ENCODE data around the gene DRAM2.
"Not testable (repeated sequence)": the region's sequence is repeated elsewhere in the genome, so short reads cannot be mapped to it uniquely, and the experiment has no call there.

DRAM2 gene

DNA sequence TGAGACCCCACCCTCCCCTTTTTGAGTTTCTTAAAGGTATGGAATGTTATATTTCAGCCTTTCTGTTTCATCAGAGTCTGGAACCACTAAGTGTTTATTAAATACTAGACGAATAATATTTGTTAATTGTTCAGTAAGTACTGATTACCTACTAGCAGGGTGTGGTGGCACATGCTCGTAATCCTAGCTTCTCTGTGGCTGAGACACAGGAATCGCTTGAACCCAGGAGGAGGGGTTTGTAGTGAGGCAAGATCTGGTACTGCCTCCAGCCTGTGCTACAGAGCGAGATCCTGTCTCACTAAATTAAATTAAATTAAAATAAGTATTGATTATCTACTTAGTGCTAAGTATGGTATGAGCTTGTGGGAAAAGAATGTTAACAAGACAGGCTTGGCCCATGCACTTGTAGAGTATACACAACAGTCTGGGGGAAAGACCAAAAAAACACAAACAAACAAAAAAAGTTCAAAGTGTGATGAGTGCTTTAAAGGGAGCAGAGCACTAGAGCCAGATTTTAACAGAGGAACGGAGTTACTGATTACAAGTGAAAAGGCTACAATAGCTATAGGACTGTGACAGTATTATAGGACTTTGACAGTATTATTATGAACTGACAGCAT is 2.6 kb upstream of the DRAM2 start:
- DNase-seq (ENCODE audit: low spot score), result no peak

DNA sequence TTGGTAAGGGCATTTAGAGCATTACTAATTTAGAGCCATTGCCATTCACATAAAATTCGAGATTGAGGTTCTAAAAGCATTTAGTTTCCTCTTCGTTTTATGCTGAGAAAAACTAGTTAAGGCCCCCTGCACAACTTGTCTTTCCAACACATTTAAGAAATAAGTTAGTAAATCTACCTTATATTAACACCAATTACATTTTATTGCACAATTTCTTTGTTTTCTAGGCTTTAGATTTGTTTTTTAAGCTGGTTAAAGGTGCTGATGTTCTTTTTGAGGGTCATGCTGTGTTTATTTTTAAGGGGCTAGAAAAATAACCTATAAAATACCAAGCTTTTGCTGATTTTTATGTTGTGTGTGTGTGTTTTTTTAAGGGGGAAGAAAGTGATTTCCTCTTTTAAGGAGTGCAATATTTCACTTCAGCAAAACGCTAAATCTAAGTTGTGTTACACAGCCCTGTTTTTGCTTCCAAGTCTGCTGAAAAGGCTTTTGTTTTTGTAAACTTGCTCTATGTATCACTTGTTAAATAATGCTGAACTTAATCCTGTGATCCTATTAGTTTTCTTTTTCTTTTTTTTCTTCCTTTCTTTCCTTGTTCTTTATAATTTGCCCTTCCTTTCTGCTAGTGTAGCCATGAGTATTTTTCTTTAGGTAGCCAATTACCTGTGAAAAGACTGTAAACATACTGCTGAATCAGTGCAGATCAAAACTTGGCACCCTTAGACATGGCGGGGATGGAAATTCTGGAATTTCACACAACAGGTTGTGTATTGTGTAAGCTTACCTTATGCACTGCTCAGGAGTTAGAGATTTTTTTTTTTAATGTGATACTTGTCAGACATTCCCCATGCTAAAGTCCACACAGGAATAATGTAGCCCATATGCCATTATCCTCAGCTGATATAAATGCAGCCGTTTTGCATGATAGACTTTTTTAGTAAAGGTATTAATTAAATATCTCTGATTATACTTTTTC is 1.6 kb upstream of the DRAM2 start:
- DNase-seq (ENCODE audit: low spot score), result no peak

DNA sequence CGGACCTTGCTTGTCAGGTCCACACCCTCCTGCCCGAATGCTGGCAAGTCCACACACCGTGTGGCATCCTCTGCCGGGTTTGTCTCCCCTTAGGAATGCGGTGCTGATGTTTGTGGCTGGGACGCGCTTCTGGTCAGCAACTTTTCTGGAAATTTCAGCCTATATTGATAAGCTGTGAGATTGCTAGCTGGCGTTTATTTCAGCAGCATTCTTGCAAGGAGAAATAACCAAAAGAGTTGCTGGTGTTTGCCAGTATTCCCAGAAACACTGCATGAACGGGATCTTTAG is 731 bp upstream of the DRAM2 start:
- no peak for DNase-seq (ENCODE audit: low spot score)

- DNase-seq (ENCODE audit: low spot score), result peak; percentile 18
These were observed 453 bp downstream of the DRAM2 start for GRCh38 chr1:111139324-111139955.

DNA sequence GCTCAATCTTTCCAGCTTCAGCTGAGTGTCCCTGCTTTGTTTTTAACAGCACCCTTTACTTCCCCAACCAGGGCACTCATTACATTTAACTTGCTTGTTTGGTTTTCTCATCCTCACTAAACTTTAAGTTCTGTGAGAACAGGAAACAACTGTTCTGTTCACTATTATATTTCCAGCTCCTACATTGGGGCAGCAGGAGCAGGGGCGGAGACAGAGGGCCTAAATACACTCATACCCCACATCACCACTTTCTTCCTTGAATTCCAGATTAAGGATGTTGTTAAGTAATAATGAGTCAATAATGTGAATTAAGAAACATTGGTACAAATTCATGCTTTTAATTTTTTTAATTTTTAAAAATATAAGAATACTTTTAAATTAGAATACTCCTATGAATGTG is 6.0 kb downstream of the DRAM2 start:
- no peak for DNase-seq (ENCODE audit: low spot score)

- no peak for DNase-seq (ENCODE audit: low spot score)
These were observed 8.2 kb downstream of the DRAM2 start for GRCh38 chr1:111131693-111132092.

DNA sequence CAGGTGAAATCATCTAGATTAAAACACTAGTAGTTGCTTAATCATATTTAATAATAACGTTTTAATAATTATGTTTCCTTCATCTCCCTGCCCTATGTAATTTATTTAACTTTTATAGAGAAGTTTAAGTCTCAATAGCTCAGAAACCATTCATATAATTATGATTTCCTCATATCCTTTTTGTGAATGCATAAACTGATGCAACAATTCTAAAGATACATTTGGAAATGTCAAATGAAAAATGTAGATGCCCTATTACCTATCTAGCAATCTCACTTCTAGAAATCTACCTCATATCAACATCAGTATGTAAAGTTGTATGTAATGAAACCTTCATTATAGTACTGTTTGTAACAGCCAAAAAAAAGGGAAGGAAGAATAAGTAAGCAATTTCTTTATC is 10.5 kb downstream of the DRAM2 start:
- no peak for DNase-seq (ENCODE audit: low spot score)

DNA sequence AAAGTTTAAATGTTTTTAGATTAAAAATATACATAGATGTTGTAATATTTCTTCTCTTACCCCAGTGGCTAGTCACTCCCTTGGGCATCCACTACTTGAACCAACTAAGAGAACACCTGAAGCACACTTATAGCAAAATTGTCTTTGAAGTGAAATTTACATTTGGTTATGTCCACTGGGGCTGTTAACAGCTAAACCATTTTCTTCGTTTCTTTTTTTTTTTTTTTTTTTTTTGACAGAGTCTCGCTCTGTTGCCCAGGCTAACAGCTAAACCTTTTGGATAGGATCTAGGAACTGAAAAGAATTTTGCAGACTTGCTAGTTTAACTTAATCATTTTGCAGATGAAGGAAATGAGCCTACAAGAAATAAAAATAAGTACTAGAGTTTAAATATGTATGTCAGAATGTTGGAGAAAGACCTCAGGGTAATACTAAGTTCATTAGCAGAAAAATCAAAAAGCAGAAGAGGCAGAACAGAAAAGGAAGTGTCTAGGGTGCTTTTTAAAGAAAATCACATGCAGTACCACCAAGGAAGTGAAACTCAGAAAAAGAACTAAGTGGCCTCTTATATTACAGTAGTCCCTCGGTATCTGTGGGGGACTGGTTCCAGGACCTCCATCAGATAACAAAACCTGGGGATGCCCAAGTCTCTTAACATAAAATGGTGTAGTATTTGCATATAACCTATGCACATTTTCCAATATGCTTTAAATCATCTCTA is 11.8 kb downstream of the DRAM2 start:
- no peak for DNase-seq (ENCODE audit: low spot score)

GRCh38 chr1:111126354-111126753 is 13.5 kb downstream of the DRAM2 start:
- no peak for DNase-seq (ENCODE audit: low spot score)

DNA sequence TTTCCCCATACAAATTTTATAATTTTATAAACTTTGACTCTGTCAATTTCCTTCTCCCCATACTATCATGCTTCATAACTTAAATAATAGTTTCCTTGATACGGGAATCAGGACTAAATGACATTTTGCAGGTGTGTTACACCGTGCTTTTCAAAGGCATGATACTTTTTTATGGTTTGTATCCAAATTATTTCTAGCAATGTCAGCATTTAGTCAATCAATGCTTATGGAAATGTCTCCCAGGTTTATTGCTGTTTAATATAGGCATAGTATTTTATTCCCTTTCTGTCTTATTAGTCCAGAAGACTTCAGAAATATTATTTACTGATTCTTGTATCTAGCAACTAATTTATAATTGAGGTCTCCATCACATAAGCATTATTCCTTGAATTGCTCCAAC is 23.4 kb downstream of the DRAM2 start:
- no peak for DNase-seq (ENCODE audit: low spot score)

- no peak for DNase-seq (ENCODE audit: low spot score)
These were observed 29.5 kb downstream of the DRAM2 start for GRCh38 chr1:111110197-111110899.

GRCh38 chr1:111104981-111105380 is 34.9 kb downstream of the DRAM2 start:
- DNase-seq (ENCODE audit: low spot score), result no peak

- no peak for DNase-seq (ENCODE audit: low spot score)
These were observed 37.8 kb downstream of the DRAM2 start for GRCh38 chr1:111101854-111102642.

GRCh38 chr1:111099289-111099688 is 40.6 kb downstream of the DRAM2 start:
- DNase-seq (ENCODE audit: low spot score), result no peak

GRCh38 chr1:111097356-111098099 is 42.4 kb downstream of the DRAM2 start:
- DNase-seq (ENCODE audit: low spot score), result no peak

- not testable (repeated sequence) for DNase-seq (ENCODE audit: low spot score)
These were observed 44.5 kb downstream of the DRAM2 start for GRCh38 chr1:111095421-111095820.

DNA sequence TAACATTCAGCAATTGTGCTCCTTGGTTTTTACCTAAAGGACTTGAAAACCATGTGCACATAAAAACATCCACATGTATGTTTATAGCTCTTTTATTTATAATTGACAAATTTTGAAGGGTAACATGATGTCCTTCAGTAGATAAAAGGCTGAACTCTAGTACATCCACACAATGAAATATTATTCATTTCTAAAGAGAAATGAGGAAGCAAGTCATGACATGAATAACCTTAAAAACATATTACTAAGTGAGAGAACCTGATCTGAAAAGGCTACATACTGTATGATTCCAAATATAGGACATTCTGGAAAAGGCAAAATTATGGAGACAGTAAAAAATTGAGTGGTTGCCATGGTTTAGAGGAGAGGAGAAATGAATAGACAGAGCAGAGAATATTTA is 50.3 kb downstream of the DRAM2 start:
- no peak for DNase-seq (ENCODE audit: low spot score)

DNA sequence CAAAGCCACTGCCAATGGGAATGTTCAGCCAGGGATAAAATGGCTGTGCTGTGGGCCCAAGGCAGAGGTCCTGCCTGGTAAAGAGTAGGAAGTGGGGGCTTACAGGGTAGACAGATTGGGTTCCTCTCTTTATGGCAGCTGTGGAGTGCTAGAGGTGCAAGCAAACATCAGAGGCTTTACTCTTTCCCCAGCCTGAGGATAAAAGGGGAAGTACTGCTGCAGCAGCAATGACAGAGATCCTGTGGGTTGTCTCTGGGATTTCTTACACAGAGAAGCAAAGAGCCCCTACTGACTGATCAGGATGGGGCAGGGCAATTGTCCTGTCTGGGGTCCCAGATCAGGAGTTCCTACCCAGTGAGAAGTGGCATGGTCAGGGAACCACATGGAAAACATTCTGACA is 54.2 kb downstream of the DRAM2 start:
- no peak for DNase-seq (ENCODE audit: low spot score)

- no peak for DNase-seq (ENCODE audit: low spot score)
These were observed 54.9 kb downstream of the DRAM2 start for GRCh38 chr1:111084999-111085398.

DNA sequence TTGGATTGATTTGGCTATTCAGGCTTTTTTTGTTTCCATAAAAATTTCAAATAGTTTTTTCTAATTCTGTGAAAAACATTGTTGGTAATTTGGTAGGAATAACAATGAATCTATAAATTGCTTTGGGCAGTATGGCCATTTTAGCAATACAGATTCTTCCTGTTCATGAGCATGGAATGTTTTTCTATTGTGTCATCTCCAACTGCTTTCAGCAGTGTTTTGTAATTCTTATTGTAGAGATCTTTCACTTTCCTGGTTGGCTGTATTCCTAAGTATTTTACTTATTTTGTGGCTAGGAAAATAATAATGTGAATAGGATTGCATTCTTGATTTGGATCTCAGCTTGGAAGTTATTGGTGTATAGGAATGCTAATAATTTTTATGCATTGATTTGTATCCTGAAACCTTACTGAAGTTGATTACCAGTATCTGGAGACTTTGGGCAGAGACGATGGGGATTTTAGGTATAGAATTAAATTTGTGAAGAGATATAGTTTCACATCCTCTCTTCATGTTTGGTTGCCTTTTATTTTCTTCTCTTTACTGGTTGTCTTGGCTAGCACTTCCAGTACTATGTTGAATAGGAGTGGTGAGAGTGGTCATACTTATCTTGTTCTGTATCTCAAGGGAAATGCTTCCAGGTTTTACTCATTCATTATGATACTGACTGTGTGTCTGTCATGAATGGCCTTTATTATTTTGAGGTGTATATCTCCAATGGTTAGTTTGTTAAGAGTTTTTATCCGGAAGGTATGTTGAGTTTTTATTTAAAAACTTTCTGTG is 57.3 kb downstream of the DRAM2 start:
- DNase-seq (ENCODE audit: low spot score), result no peak

Data from CD4-positive, alpha-beta T cell treated with Interleukin-15 for 4 hours (primary cell).